NCI-H1436 (cell line): ENCODE data around the gene ST3GAL4.

Experiments used
- DNase-seq: peaks from one replicate; lab custom pipeline; 2025; lab: John Stamatoyannopoulos, UW

Gene ST3GAL4

GRCh38 chr11:126426820-126427749 is 71.6 kb downstream of the ST3GAL4 start:
- DNase-seq, result no peak

- no peak for DNase-seq
Measured at GRCh38 chr11:126430581-126431335, 75.3 kb downstream of the ST3GAL4 start.

- DNase-seq, result no peak
Measured at GRCh38 chr11:126431401-126432064, 76.0 kb downstream of the ST3GAL4 start.

- no peak for DNase-seq
Measured at GRCh38 chr11:126432065-126432461, 76.6 kb downstream of the ST3GAL4 start.

- DNase-seq, result no peak
Measured at GRCh38 chr11:126432525-126432924, 77.0 kb downstream of the ST3GAL4 start.

- no peak for DNase-seq
Measured at GRCh38 chr11:126433244-126433846, 77.9 kb downstream of the ST3GAL4 start.

- no peak for DNase-seq
Measured at GRCh38 chr11:126433989-126434949, 78.8 kb downstream of the ST3GAL4 start.

- no peak for DNase-seq
Measured at GRCh38 chr11:126434950-126435335, 79.5 kb downstream of the ST3GAL4 start.

GRCh38 chr11:126436209-126436755 is 80.8 kb downstream of the ST3GAL4 start:
- DNase-seq, result no peak

GRCh38 chr11:126437731-126438130 is 82.2 kb downstream of the ST3GAL4 start:
- DNase-seq, result no peak

GRCh38 chr11:126438272-126438671 is 82.8 kb downstream of the ST3GAL4 start:
- DNase-seq, result no peak

GRCh38 chr11:126438691-126439090 is 83.2 kb downstream of the ST3GAL4 start:
- DNase-seq, result no peak

- no peak for DNase-seq
Measured at GRCh38 chr11:126440276-126440675, 84.8 kb downstream of the ST3GAL4 start.

GRCh38 chr11:126440792-126441514 is 85.5 kb downstream of the ST3GAL4 start:
- DNase-seq, result peak; percentile 76

GRCh38 chr11:126443120-126443519 is 87.6 kb downstream of the ST3GAL4 start:
- DNase-seq, result peak; percentile 51

GRCh38 chr11:126444072-126444471 is 88.6 kb downstream of the ST3GAL4 start:
- DNase-seq, result no peak

- no peak for DNase-seq
Measured at GRCh38 chr11:126446581-126446980, 91.1 kb downstream of the ST3GAL4 start.

- DNase-seq, result no peak
Measured at GRCh38 chr11:126450198-126450597, 94.7 kb downstream of the ST3GAL4 start.

- no peak for DNase-seq
Measured at GRCh38 chr11:126450806-126451205, 95.3 kb downstream of the ST3GAL4 start.
